Measurements from ENCODE around the gene GJB1. TPM values are rescaled to one million over a fixed set of nuclear protein-coding genes. Genes with fewer than 3 reads are reported as not detected.

Gene GJB1
- total and polyA plus RNA-seq, 2 donors (not counting 1 experiment from before 2014, with no cell fraction given) = not detected

DNA sequence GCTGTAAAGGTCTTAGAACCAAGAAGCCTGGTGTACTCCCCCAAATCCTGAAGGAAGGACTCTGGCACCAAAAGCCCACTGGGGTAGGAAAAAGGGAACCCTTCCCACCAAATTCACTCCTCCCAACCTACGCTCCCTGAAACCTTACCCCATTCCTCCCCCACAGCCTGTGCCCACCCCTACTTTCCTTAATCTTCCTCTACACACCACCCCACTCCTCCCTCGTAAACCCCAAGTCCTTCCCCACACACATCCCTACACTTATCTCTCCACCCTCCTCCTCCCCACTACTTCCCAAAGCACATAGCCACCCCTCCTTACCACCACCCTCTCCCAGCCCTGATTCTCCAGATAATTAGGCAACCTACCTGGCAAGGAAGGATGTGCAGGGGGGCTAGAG is 29.2 kb downstream of the GJB1 start:
- Histone ChIP-seq H3K36me3 (replicated peaks in 1 of 2; ENCODE audit: control extremely low read depth in 1 of 2, control insufficient read depth in 1 of 2, extremely low read depth in 1 of 2, insufficient read depth in 2 of 2, low read length in 1 of 2) (peaks cover 0 to 15% of the 10 kb centered on the region in 2 experiments), H3K27me3 (replicated peaks in 1 of 4; ENCODE audit: control extremely low read depth in 1 of 4, control insufficient read depth in 3 of 4, insufficient read depth in 4 of 4, low read length in 3 of 4) (no peaks in the 10 kb centered on the region), H3K9me3 (ENCODE audit: control extremely low read depth in 1 of 3, control insufficient read depth in 2 of 3, insufficient read depth in 1 of 3, low read length in 2 of 3) (no peaks in the 10 kb centered on the region), H3K79me2 (ENCODE audit: control insufficient read depth, insufficient read depth, low read length) (peaks cover 8% of the 10 kb centered on the region), H3K4me1 (ENCODE audit: control insufficient read depth in 2 of 2, insufficient read depth in 2 of 2, low read length in 2 of 2) (peaks cover 15 to 22% of the 10 kb centered on the region in 2 donors), H3K27ac (ENCODE audit: low read length in 2 of 2) (no peak overlapping the region), H3K9ac (ENCODE audit: low read length) (no peak overlapping the region), H3K4me3 (ENCODE audit: control extremely low read depth in 1 of 5, extremely low read depth in 1 of 5, insufficient read depth in 1 of 5, low read depth in 2 of 5, low read length in 4 of 5) (no peak overlapping the region), H4K20me1 (ENCODE audit: control insufficient read depth, insufficient read depth, low read length, poor library complexity, severe bottlenecking) (no peaks in the 10 kb centered on the region), H2AFZ (ENCODE audit: insufficient read depth, low read depth, low read length, poor library complexity, severe bottlenecking) (no peak overlapping the region), H3K4me2 (replicated peaks; ENCODE audit: low read depth, low read length, poor library complexity, severe bottlenecking) (peak overlapping the region; percentile 84)
- POLR2A ChIA-PET = no interaction called here
- H3K4me1 Mint-ChIP-seq = peaks cover 23% of the 10 kb centered on the region
- H3K4me3 Mint-ChIP-seq = peak overlapping the region; percentile 47
- CTCF ChIA-PET = no interaction called here
- WGBS (ENCODE audit: insufficient coverage) = 34% methylated on average over 2 of the region's 2 CpGs
- H3K9me3 Mint-ChIP-seq (ENCODE audit: insufficient read depth) = no peaks in the 10 kb centered on the region
- ATAC-seq (ENCODE audit: low read depth) = no peak
- no peaks in the 10 kb centered on the region for H3K27me3 Mint-ChIP-seq
- H3K27ac Mint-ChIP-seq = no peak overlapping the region
- DNase-seq = no peak
- TF ChIP-seq, protein P1, sequence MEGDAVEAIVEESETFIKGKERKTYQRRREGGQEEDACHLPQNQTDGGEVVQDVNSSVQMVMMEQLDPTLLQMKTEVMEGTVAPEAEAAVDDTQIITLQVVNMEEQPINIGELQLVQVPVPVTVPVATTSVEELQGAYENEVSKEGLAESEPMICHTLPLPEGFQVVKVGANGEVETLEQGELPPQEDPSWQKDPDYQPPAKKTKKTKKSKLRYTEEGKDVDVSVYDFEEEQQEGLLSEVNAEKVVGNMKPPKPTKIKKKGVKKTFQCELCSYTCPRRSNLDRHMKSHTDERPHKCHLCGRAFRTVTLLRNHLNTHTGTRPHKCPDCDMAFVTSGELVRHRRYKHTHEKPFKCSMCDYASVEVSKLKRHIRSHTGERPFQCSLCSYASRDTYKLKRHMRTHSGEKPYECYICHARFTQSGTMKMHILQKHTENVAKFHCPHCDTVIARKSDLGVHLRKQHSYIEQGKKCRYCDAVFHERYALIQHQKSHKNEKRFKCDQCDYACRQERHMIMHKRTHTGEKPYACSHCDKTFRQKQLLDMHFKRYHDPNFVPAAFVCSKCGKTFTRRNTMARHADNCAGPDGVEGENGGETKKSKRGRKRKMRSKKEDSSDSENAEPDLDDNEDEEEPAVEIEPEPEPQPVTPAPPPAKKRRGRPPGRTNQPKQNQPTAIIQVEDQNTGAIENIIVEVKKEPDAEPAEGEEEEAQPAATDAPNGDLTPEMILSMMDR (IDR thresholded peaks at IDR 0.05) = no peak
- TF ChIP-seq EZH2 (IDR thresholded peaks at IDR 0.05; ENCODE audit: borderline replicate concordance, insufficient read depth, low read depth, low read length, poor library complexity, severe bottlenecking) = no peak
- intact Hi-C loops (cut with micrococcal nuclease) = loop anchor here (10.0 kb wide), 2 partner anchors 157 to 283 kb away; partner anchors contain the start of genes FOXO4 and OGT

DNA sequence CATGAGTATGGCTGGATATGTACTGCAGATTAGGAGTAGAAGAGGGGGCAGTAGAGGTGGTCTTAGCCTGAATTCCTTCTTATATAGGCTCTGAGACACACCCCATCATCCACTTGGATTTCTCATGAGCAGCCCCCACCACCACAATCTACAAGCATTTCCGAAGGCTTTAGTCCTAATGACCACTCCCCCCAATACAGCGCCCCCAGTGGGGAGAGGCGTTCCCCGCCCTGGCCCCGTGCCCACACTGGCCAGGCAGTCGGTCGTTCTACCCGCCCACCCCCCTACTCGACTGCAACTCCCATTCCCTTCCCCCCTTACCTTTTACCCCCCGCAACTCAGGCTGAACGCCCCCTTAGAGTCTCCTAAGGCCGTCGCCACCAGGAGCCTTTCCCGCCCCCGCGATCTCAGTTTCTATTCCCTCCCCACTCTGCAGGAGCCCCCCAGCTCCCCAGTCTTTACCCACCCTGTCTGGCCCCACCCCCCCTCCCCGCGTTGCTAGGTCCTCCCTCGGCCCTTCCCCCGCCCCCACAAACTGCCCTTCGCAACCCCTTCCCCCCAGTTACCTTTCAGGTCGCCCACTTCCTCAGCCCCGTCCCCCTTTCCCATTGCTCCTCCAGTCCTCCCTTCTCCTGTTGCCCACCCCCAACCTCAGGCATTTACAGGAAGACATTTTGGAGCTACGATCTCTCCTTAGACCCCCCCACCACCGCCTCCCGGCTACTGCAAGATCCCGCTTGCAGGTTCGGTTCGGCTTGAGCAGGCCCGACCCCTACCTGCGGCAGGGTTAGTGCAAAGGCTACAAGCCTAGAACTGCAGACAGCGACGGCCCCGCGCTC is 30.4 kb downstream of the GJB1 start:
- H2AFZ ChIP-seq (ENCODE audit: insufficient read depth, low read depth, low read length, poor library complexity, severe bottlenecking) = peak overlapping the region; percentile 82
- peak; percentile 32 for DNase-seq

More for the DNA sequence above, 30.4 kb downstream of the GJB1 start:
- Histone ChIP-seq H3K79me2 (ENCODE audit: control insufficient read depth, insufficient read depth, low read length) (peaks cover 8% of the 10 kb centered on the region), H3K4me3 (ENCODE audit: control extremely low read depth in 1 of 5, extremely low read depth in 1 of 5, insufficient read depth in 1 of 5, low read depth in 2 of 5, low read length in 4 of 5) (peak overlapping the region; percentile 54 to 84 (median 80)), H3K9ac (ENCODE audit: low read length) (peak overlapping the region; percentile 76), H3K9me3 (ENCODE audit: control extremely low read depth in 1 of 3, control insufficient read depth in 2 of 3, insufficient read depth in 1 of 3, low read length in 2 of 3) (no peaks in the 10 kb centered on the region), H3K27ac (ENCODE audit: low read length in 2 of 2) (peak overlapping the region in 1 of 2 donors; percentile 84), H3K27me3 (replicated peaks in 1 of 4; ENCODE audit: control extremely low read depth in 1 of 4, control insufficient read depth in 3 of 4, insufficient read depth in 4 of 4, low read length in 3 of 4) (no peaks in the 10 kb centered on the region), H4K20me1 (ENCODE audit: control insufficient read depth, insufficient read depth, low read length, poor library complexity, severe bottlenecking) (no peaks in the 10 kb centered on the region), H3K4me1 (ENCODE audit: control insufficient read depth in 2 of 2, insufficient read depth in 2 of 2, low read length in 2 of 2) (peaks cover 15 to 22% of the 10 kb centered on the region in 2 donors), H3K4me2 (replicated peaks; ENCODE audit: low read depth, low read length, poor library complexity, severe bottlenecking) (peak overlapping the region; percentile 84), H3K36me3 (replicated peaks in 1 of 2; ENCODE audit: control extremely low read depth in 1 of 2, control insufficient read depth in 1 of 2, extremely low read depth in 1 of 2, insufficient read depth in 2 of 2, low read length in 1 of 2) (peaks cover 0 to 4% of the 10 kb centered on the region in 2 experiments)
- H3K27ac Mint-ChIP-seq = peak overlapping the region; percentile 89
- no peaks in the 10 kb centered on the region for H3K9me3 Mint-ChIP-seq (ENCODE audit: insufficient read depth)
- ChIA-PET CTCF (interaction anchor here (1.0 to 2.5 kb wide), 3 partner anchors 30 to 74 kb away, joined by 3 to 14 read pairs (median 4); partner anchors contain the start of gene NONO), POLR2A (interaction anchor here (0.6 to 3.1 kb wide), 7 partner anchors 30 to 113 kb away, joined by 3 to 43 read pairs (median 7); partner anchors contain the start of genes NLGN3, NONO and TAF1)
- H3K27me3 Mint-ChIP-seq = no peaks in the 10 kb centered on the region
- 0% methylated on average over 3 of the region's 35 CpGs for WGBS (ENCODE audit: insufficient coverage)
- TF ChIP-seq, protein P1 (IDR thresholded peaks at IDR 0.05) = peak; percentile 32
- TF ChIP-seq EZH2 (IDR thresholded peaks at IDR 0.05; ENCODE audit: borderline replicate concordance, insufficient read depth, low read depth, low read length, poor library complexity, severe bottlenecking) = no peak
- H3K4me1 Mint-ChIP-seq = peaks cover 23% of the 10 kb centered on the region
- H3K4me3 Mint-ChIP-seq = peak overlapping the region; percentile 88
- ATAC-seq (ENCODE audit: low read depth) = no peak
- intact Hi-C loops (cut with micrococcal nuclease) = loop anchor here (1.0 to 10.0 kb wide), 7 partner anchors 30 to 281 kb away; partner anchors contain the start of genes FOXO4, IL2RG, NONO and OGT
